Measurements from ENCODE around the gene ZNF630. TPM values are rescaled to one million over a fixed set of nuclear protein-coding genes. Genes with fewer than 3 reads are reported as not detected.

ZNF630 gene
- total and polyA plus RNA-seq, 2 experiments from 2014 or later, result 0.22 to 0.53 TPM

DNA sequence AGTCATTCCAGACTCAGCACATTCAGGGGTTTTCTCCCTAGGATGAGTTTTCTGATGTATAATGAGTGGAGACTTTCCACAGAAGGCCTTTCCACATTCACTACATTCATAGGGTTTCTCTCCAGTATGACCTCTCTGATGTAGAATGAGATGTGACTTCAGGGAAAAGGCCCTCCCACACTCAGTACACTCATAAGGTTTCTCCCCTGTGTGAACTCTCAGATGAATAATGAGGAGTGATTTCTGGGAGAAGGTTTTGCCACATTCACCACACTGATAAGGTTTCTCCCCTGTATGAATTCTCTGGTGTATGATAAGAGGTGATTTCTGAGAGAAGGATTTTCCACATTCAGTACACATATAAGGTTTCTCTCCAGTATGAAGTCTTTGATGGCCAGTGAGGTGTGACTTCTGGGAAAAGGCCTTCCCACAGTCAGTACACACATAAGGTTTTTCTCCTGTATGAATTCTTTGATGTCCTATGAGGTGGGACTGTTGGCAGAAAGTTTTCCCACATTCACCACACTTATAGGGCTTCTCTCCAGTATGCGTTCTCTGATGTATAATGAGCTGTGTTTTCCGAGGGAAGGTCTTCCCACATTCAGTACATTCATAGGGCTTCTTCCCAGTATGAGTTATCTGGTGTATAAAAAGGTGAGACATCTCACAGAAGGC, 12.7 kb downstream of the ZNF630 start:
- Histone ChIP-seq H3K27ac (no peak overlapping the region), H3F3A (ENCODE audit: insufficient read depth) (no peaks in the 10 kb centered on the region), H4K20me1 (ENCODE audit: insufficient read depth) (no peaks in the 10 kb centered on the region), H3K9me3 (ENCODE audit: low read depth) (no peaks in the 10 kb centered on the region), H3K4me1 (ENCODE audit: insufficient read depth) (no peaks in the 10 kb centered on the region), H3K79me2 (ENCODE audit: insufficient read depth) (no peaks in the 10 kb centered on the region), H3K4me2 (ENCODE audit: unreplicated experiment) (no peak overlapping the region), H3K4me3 (no peak overlapping the region), H3K27me3 (replicated peaks; ENCODE audit: insufficient read depth) (no peaks in the 10 kb centered on the region), H3K9me2 (ENCODE audit: insufficient read depth) (no peaks in the 10 kb centered on the region), H3K36me3 (ENCODE audit: low read depth) (no peaks in the 10 kb centered on the region), H2AFZ (no peak overlapping the region), H3K9ac (no peak overlapping the region)
- in situ Hi-C loops (cut with MboI), result no loop called here
- TF ChIP-seq EZH2 (IDR thresholded peaks at IDR 0.05; ENCODE audit: insufficient read depth, poor library complexity, severe bottlenecking) (no peak), EZH2phosphoT487 (IDR thresholded peaks at IDR 0.05; ENCODE audit: insufficient read depth, low read depth) (no peak)
- DNase-seq, result no peak
- WGBS, 2 experiments (ENCODE audit: low coverage in 1 of 2, low lambda C conversion rate in 2 of 2, missing lambda C conversion rate in 2 of 2), result 54 to 88% methylated on average over 2 of the region's 2 CpGs

DNA sequence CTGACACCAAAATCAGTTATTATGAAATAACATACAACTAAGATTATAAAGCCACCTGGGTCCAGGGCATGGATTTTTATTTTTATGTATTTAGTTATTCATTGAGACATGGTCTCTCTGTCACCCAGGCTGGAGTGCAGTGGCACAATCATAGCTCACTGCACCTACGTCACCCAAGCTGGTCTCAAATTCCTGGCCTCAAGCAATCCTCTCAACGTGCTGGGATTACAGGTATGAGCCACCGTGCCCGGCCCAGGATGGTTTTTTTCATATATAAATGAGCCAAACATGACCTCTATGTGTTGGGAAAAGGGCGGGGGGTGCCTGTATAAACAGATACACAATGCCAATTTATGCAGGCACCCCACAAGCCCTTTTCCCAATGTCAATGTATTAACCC, 24.6 kb downstream of the ZNF630 start:
- H3K9ac ChIP-seq, result no peak overlapping the region
- no peaks in the 10 kb centered on the region for H3K36me3 ChIP-seq (ENCODE audit: low read depth)
- H3F3A ChIP-seq (ENCODE audit: insufficient read depth), result peaks cover 12% of the 10 kb centered on the region; the same call in 1 of the 2 replicates
- peaks cover 5% of the 10 kb centered on the region for H3K4me1 ChIP-seq (ENCODE audit: insufficient read depth)
- no peak overlapping the region for H2AFZ ChIP-seq
- in situ Hi-C loops (cut with MboI), result loop anchor here (25.0 kb wide), 1 partner anchor 510 kb away; no protein-coding TSS in a partner anchor
- WGBS, 2 experiments (ENCODE audit: low coverage in 1 of 2, low lambda C conversion rate in 2 of 2, missing lambda C conversion rate in 2 of 2), result 91 to 96% methylated on average over 4 to 5 of the region's 5 CpGs
- H3K9me2 ChIP-seq (ENCODE audit: insufficient read depth), result no peaks in the 10 kb centered on the region
- H3K4me2 ChIP-seq (ENCODE audit: unreplicated experiment), result no peak overlapping the region
- TF ChIP-seq EZH2 (IDR thresholded peaks at IDR 0.05; ENCODE audit: insufficient read depth, poor library complexity, severe bottlenecking) (no peak), EZH2phosphoT487 (IDR thresholded peaks at IDR 0.05; ENCODE audit: insufficient read depth, low read depth) (no peak)
- H3K4me3 ChIP-seq, result no peak overlapping the region
- no peaks in the 10 kb centered on the region for H3K27me3 ChIP-seq (replicated peaks; ENCODE audit: insufficient read depth)
- H3K79me2 ChIP-seq (ENCODE audit: insufficient read depth), result no peaks in the 10 kb centered on the region
- H4K20me1 ChIP-seq (ENCODE audit: insufficient read depth), result no peaks in the 10 kb centered on the region
- H3K27ac ChIP-seq, result no peak overlapping the region
- no peak for DNase-seq
- H3K9me3 ChIP-seq (ENCODE audit: low read depth), result no peaks in the 10 kb centered on the region

DNA sequence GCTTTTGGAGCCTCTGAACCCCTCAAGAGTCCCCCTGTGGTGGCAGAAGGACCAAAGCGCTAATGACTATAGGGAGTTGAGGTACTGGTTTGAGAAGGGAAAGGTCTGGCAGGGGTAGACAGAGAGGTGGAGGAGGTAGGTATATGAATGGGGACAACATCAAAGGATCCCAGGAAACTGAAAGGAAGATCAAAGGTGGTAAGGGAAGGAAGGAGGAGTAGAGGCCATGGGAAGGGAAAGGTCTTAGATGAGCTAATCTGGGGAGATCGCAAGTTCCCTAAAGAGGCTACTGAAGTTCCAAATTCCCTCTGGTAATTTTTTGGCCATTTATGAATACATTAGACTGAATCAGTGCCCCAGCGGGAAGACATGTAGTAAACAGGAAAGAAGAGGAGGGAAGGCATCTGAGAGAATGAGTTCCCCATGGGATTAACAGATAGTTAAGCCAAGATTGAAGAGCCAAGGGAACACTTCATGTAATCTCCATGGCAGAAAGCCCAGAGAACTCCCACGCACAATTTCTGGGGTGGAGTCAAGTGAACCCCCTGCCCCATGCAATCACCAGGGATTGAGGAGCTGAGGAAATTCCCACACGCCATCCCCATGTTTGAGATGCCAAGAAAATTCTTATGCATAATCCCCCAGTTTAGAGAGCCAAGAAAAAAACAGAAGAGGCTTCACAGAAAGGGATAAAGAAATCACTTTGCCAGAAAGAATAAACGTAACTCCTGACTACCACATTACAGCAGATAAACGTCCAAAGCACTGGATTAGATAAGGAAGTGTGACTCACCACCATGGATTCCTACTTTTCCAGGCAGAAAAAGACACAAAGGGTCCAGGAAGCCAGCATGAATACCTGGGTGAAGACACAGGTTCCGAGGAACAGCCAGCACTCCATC, 25.8 kb downstream of the ZNF630 start:
- Histone ChIP-seq H2AFZ (no peak overlapping the region), H3K4me3 (peak overlapping the region; percentile 15; the same call in 1 of the 2 replicates), H3K4me2 (ENCODE audit: unreplicated experiment) (peak overlapping the region; percentile 56), H3K9me2 (ENCODE audit: insufficient read depth) (no peaks in the 10 kb centered on the region), H3F3A (ENCODE audit: insufficient read depth) (peaks cover 12% of the 10 kb centered on the region; the same call in 1 of the 2 replicates), H3K4me1 (ENCODE audit: insufficient read depth) (peaks cover 5% of the 10 kb centered on the region), H3K9ac (no peak overlapping the region; the same call in 1 of the 2 replicates), H3K36me3 (ENCODE audit: low read depth) (no peaks in the 10 kb centered on the region), H3K27me3 (replicated peaks; ENCODE audit: insufficient read depth) (no peaks in the 10 kb centered on the region), H4K20me1 (ENCODE audit: insufficient read depth) (no peaks in the 10 kb centered on the region), H3K79me2 (ENCODE audit: insufficient read depth) (no peaks in the 10 kb centered on the region), H3K27ac (peak overlapping the region; percentile 43), H3K9me3 (ENCODE audit: low read depth) (no peaks in the 10 kb centered on the region)
- 2 to 13% methylated on average over 7 to 8 of the region's 8 CpGs for WGBS, 2 experiments (ENCODE audit: low coverage in 1 of 2, low lambda C conversion rate in 2 of 2, missing lambda C conversion rate in 2 of 2)
- in situ Hi-C loops (cut with MboI), result loop anchor here (25.0 kb wide), 1 partner anchor 508 kb away; no protein-coding TSS in a partner anchor
- TF ChIP-seq EZH2phosphoT487 (IDR thresholded peaks at IDR 0.05; ENCODE audit: insufficient read depth, low read depth) (no peak), EZH2 (IDR thresholded peaks at IDR 0.05; ENCODE audit: insufficient read depth, poor library complexity, severe bottlenecking) (no peak)
- peak; percentile 65 for DNase-seq

DNA sequence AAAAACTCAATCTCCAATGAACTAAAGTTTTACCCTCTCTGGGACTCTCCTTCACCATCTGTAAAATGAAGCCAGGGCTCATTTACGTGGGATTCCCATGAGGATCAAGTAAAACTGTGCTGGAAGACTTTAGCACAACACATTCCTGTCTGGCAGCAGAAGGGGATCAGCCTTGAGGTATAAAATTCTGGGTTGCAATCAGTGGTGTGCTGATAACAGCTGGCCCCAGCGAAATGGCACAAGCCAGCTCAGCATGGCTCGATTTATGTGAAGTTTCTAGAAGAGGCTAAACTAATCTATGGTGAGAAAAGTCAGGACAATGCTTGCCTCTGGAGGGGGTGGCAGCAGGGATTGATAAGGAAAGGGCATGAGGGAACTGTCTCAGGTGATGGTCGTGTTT, 28.4 kb downstream of the ZNF630 start:
- H3K27me3 ChIP-seq (replicated peaks; ENCODE audit: insufficient read depth), result no peaks in the 10 kb centered on the region
- no peaks in the 10 kb centered on the region for H3K36me3 ChIP-seq (ENCODE audit: low read depth)
- WGBS, 2 experiments (ENCODE audit: low coverage in 1 of 2, low lambda C conversion rate in 2 of 2, missing lambda C conversion rate in 2 of 2), result 81 to 88% methylated on average over 4 of the region's 4 CpGs
- no peaks in the 10 kb centered on the region for H3K9me3 ChIP-seq (ENCODE audit: low read depth)
- H3K4me1 ChIP-seq (ENCODE audit: insufficient read depth), result peaks cover 5% of the 10 kb centered on the region
- no peak overlapping the region for H3K9ac ChIP-seq
- TF ChIP-seq EZH2phosphoT487 (IDR thresholded peaks at IDR 0.05; ENCODE audit: insufficient read depth, low read depth), result no peak
- no peak for TF ChIP-seq EZH2 (IDR thresholded peaks at IDR 0.05; ENCODE audit: insufficient read depth, poor library complexity, severe bottlenecking)
- DNase-seq, result no peak
- H2AFZ ChIP-seq, result no peak overlapping the region
- H3K4me2 ChIP-seq (ENCODE audit: unreplicated experiment), result no peak overlapping the region
- H3F3A ChIP-seq (ENCODE audit: insufficient read depth), result peaks cover 12% of the 10 kb centered on the region; the same call in 1 of the 2 replicates
- no peak overlapping the region for H3K27ac ChIP-seq
- H3K4me3 ChIP-seq, result no peak overlapping the region
- H4K20me1 ChIP-seq (ENCODE audit: insufficient read depth), result no peaks in the 10 kb centered on the region
- in situ Hi-C loops (cut with MboI), result loop anchor here (25.0 kb wide), 1 partner anchor 506 kb away; no protein-coding TSS in a partner anchor
- H3K79me2 ChIP-seq (ENCODE audit: insufficient read depth), result no peaks in the 10 kb centered on the region
- H3K9me2 ChIP-seq (ENCODE audit: insufficient read depth), result no peaks in the 10 kb centered on the region
